ENCODE measurements around the gene MDFI. TPM values are rescaled to one million over a fixed set of nuclear protein-coding genes. Genes with fewer than 3 reads are reported as not detected.

The MDFI gene
- total and polyA plus RNA-seq, 2 donors: 6.2 to 7.8 TPM

DNA sequence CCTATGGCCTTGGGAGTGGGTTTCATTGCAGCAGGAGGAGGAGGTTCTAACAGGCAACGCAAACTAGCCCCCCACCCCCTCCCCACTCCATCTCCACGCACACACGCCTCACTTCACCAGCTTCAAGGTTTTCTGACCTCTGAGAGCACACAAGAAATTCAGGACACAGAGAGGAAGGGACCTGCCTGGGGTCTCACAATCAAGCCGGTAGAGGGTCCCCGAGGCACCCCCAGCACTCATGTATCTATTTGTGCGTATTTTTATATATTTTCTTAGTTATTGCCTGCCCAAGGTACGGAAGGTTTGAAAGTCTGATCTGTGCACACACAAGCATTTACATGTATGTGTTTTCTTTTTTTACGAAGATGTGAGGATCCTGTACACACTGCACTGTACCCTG lies 16.9 kb downstream of the MDFI start:
- DNase-seq (ENCODE audit: low read depth in 6 of 9, low spot score in 9 of 9): no peak
- no peaks in the 10 kb centered on the region for H3K9me3 ChIP-seq (ENCODE audit: control insufficient read depth in 2 of 2, insufficient read depth in 1 of 2, low read length in 1 of 2)
- H3K27ac ChIP-seq (ENCODE audit: low read depth in 1 of 2, low read length in 1 of 2): no peak overlapping the region
- no peaks in the 10 kb centered on the region for H3K36me3 ChIP-seq (ENCODE audit: control insufficient read depth in 2 of 2, insufficient read depth in 2 of 2, low read length in 1 of 2)
- H3K4me3 ChIP-seq (ENCODE audit: low read length in 2 of 2): no peak overlapping the region
- H3K27me3 ChIP-seq (ENCODE audit: control insufficient read depth in 2 of 2, insufficient read depth in 1 of 2, low read length in 1 of 2): peaks cover 0 to 8% of the 10 kb centered on the region in 2 donors
- H3K4me1 ChIP-seq (ENCODE audit: control insufficient read depth in 2 of 2, insufficient read depth in 2 of 2, low read length in 2 of 2): peaks cover 0 to 13% of the 10 kb centered on the region in 2 donors
- WGBS: 94% methylated on average over 8 of the region's 8 CpGs

DNA sequence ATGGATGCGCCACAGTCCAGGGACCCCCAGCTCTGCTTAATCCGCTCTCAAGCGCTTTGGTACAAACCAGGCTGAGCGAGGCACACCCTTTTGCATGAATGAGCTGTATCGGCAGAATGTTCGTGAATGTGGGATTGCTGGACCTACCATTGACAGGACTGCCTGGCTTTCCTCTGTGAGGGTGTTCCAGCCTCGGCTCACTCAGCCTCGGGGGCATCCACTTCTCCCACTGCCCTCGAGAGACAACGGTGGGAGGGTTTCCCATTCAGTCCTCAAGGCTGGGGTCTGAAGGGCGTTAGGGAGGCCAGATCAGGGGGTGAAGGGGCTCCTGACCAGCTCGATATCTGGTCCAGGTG lies 17.4 kb downstream of the MDFI start:
- no peak for DNase-seq (ENCODE audit: low read depth in 6 of 9, low spot score in 9 of 9)
- no peak overlapping the region for H3K27ac ChIP-seq (ENCODE audit: low read depth in 1 of 2, low read length in 1 of 2)
- no peak overlapping the region for H3K4me3 ChIP-seq (ENCODE audit: low read length in 2 of 2)
- peaks cover 0 to 13% of the 10 kb centered on the region in 2 donors for H3K4me1 ChIP-seq (ENCODE audit: control insufficient read depth in 2 of 2, insufficient read depth in 2 of 2, low read length in 2 of 2)
- H3K27me3 ChIP-seq (ENCODE audit: control insufficient read depth in 2 of 2, insufficient read depth in 1 of 2, low read length in 1 of 2): peaks cover 0 to 9% of the 10 kb centered on the region in 2 donors
- H3K9me3 ChIP-seq (ENCODE audit: control insufficient read depth in 2 of 2, insufficient read depth in 1 of 2, low read length in 1 of 2): no peaks in the 10 kb centered on the region
- no peaks in the 10 kb centered on the region for H3K36me3 ChIP-seq (ENCODE audit: control insufficient read depth in 2 of 2, insufficient read depth in 2 of 2, low read length in 1 of 2)
- WGBS: 61% methylated on average over 12 of the region's 12 CpGs

- Histone ChIP-seq H3K27ac (ENCODE audit: low read depth in 1 of 2, low read length in 1 of 2) (no peak overlapping the region), H3K36me3 (ENCODE audit: control insufficient read depth in 2 of 2, insufficient read depth in 2 of 2, low read length in 1 of 2) (no peaks in the 10 kb centered on the region), H3K4me1 (ENCODE audit: control insufficient read depth in 2 of 2, insufficient read depth in 2 of 2, low read length in 2 of 2) (peaks cover 0 to 13% of the 10 kb centered on the region in 2 donors), H3K27me3 (ENCODE audit: control insufficient read depth in 2 of 2, insufficient read depth in 1 of 2, low read length in 1 of 2) (peaks cover 0 to 9% of the 10 kb centered on the region in 2 donors), H3K9me3 (ENCODE audit: control insufficient read depth in 2 of 2, insufficient read depth in 1 of 2, low read length in 1 of 2) (no peaks in the 10 kb centered on the region), H3K4me3 (ENCODE audit: low read length in 2 of 2) (no peak overlapping the region)
- WGBS: 63% methylated on average over 14 of the region's 14 CpGs
- DNase-seq (ENCODE audit: low read depth in 6 of 9, low spot score in 9 of 9): no peak
Measured at GRCh38 chr6:41656002-41656691, 17.9 kb downstream of the MDFI start.

GRCh38 chr6:41657131-41658094 lies 19.1 kb downstream of the MDFI start:
- H3K4me3 ChIP-seq (ENCODE audit: low read length in 2 of 2): no peak overlapping the region
- no peaks in the 10 kb centered on the region for H3K9me3 ChIP-seq (ENCODE audit: control insufficient read depth in 2 of 2, insufficient read depth in 1 of 2, low read length in 1 of 2)
- peaks cover 0 to 13% of the 10 kb centered on the region in 2 donors for H3K4me1 ChIP-seq (ENCODE audit: control insufficient read depth in 2 of 2, insufficient read depth in 2 of 2, low read length in 2 of 2)
- no peak overlapping the region for H3K27ac ChIP-seq (ENCODE audit: low read depth in 1 of 2, low read length in 1 of 2)
- WGBS: 95% methylated on average over 23 of the region's 23 CpGs
- no peaks in the 10 kb centered on the region for H3K36me3 ChIP-seq (ENCODE audit: control insufficient read depth in 2 of 2, insufficient read depth in 2 of 2, low read length in 1 of 2)
- DNase-seq (ENCODE audit: low read depth in 6 of 9, low spot score in 9 of 9): no peak
- H3K27me3 ChIP-seq (ENCODE audit: control insufficient read depth in 2 of 2, insufficient read depth in 1 of 2, low read length in 1 of 2): peaks cover 0 to 9% of the 10 kb centered on the region in 2 donors

- DNase-seq (ENCODE audit: low read depth in 6 of 9, low spot score in 9 of 9): no peak
- no peak overlapping the region for H3K4me3 ChIP-seq (ENCODE audit: low read length in 2 of 2)
- 95% methylated on average over 13 of the region's 13 CpGs for WGBS
- H3K36me3 ChIP-seq (ENCODE audit: control insufficient read depth in 2 of 2, insufficient read depth in 2 of 2, low read length in 1 of 2): no peaks in the 10 kb centered on the region
- peaks cover 0 to 14% of the 10 kb centered on the region in 2 donors for H3K27me3 ChIP-seq (ENCODE audit: control insufficient read depth in 2 of 2, insufficient read depth in 1 of 2, low read length in 1 of 2)
- H3K27ac ChIP-seq (ENCODE audit: low read depth in 1 of 2, low read length in 1 of 2): no peak overlapping the region
- peaks cover 0 to 13% of the 10 kb centered on the region in 2 donors for H3K4me1 ChIP-seq (ENCODE audit: control insufficient read depth in 2 of 2, insufficient read depth in 2 of 2, low read length in 2 of 2)
- no peaks in the 10 kb centered on the region for H3K9me3 ChIP-seq (ENCODE audit: control insufficient read depth in 2 of 2, insufficient read depth in 1 of 2, low read length in 1 of 2)
Measured at GRCh38 chr6:41658636-41659035, 20.4 kb downstream of the MDFI start.

GRCh38 chr6:41659935-41660334 lies 21.7 kb downstream of the MDFI start:
- peaks cover 0 to 13% of the 10 kb centered on the region in 2 donors for H3K27me3 ChIP-seq (ENCODE audit: control insufficient read depth in 2 of 2, insufficient read depth in 1 of 2, low read length in 1 of 2)
- H3K36me3 ChIP-seq (ENCODE audit: control insufficient read depth in 2 of 2, insufficient read depth in 2 of 2, low read length in 1 of 2): no peaks in the 10 kb centered on the region
- WGBS: 44% methylated on average over 7 of the region's 7 CpGs
- DNase-seq (ENCODE audit: low read depth in 6 of 9, low spot score in 9 of 9): no peak
- H3K9me3 ChIP-seq (ENCODE audit: control insufficient read depth in 2 of 2, insufficient read depth in 1 of 2, low read length in 1 of 2): no peaks in the 10 kb centered on the region
- H3K4me1 ChIP-seq (ENCODE audit: control insufficient read depth in 2 of 2, insufficient read depth in 2 of 2, low read length in 2 of 2): peaks cover 0 to 13% of the 10 kb centered on the region in 2 donors
- no peak overlapping the region for H3K4me3 ChIP-seq (ENCODE audit: low read length in 2 of 2)
- no peak overlapping the region for H3K27ac ChIP-seq (ENCODE audit: low read depth in 1 of 2, low read length in 1 of 2)

- H3K27me3 ChIP-seq (ENCODE audit: control insufficient read depth in 2 of 2, insufficient read depth in 1 of 2, low read length in 1 of 2): peaks cover 0 to 11% of the 10 kb centered on the region in 2 donors
- whole genome bisulfite sequencing: 94% methylated on average over 5 of the region's 5 CpGs
- H3K4me1 ChIP-seq (ENCODE audit: control insufficient read depth in 2 of 2, insufficient read depth in 2 of 2, low read length in 2 of 2): no peaks in the 10 kb centered on the region
- H3K27ac ChIP-seq (ENCODE audit: low read depth in 1 of 2, low read length in 1 of 2): no peak overlapping the region
- H3K36me3 ChIP-seq (ENCODE audit: control insufficient read depth in 2 of 2, insufficient read depth in 2 of 2, low read length in 1 of 2): no peaks in the 10 kb centered on the region
- H3K9me3 ChIP-seq (ENCODE audit: control insufficient read depth in 2 of 2, insufficient read depth in 1 of 2, low read length in 1 of 2): no peaks in the 10 kb centered on the region
- H3K4me3 ChIP-seq (ENCODE audit: low read length in 2 of 2): no peak overlapping the region
- no peak for DNase-seq (ENCODE audit: low read depth in 6 of 9, low spot score in 9 of 9)
Measured at GRCh38 chr6:41663568-41663967, 25.3 kb downstream of the MDFI start.

DNA sequence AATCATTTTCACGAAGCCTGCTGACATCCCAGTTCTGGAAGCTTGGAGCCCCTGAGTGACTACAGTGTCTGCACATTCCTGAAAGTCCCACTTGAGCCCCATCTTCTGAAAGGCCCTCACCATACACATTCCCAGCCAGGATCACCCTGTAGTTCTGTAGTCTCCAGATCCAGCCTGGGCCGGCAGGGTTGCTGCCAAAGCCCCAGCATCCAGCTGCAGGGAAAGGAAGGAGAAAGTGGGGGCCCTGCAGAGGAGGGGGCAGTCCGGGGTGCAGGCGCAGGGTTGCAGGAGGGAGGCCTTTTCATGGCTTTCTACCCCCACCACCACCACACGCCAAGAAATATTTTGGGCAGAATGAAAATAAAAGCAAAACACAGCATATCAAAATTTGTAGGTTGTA lies 26.0 kb downstream of the MDFI start:
- Histone ChIP-seq H3K27me3 (ENCODE audit: control insufficient read depth in 2 of 2, insufficient read depth in 1 of 2, low read length in 1 of 2) (peaks cover 0 to 11% of the 10 kb centered on the region in 2 donors), H3K4me3 (ENCODE audit: low read length in 2 of 2) (no peak overlapping the region), H3K9me3 (ENCODE audit: control insufficient read depth in 2 of 2, insufficient read depth in 1 of 2, low read length in 1 of 2) (no peaks in the 10 kb centered on the region), H3K36me3 (ENCODE audit: control insufficient read depth in 2 of 2, insufficient read depth in 2 of 2, low read length in 1 of 2) (no peaks in the 10 kb centered on the region), H3K4me1 (ENCODE audit: control insufficient read depth in 2 of 2, insufficient read depth in 2 of 2, low read length in 2 of 2) (no peaks in the 10 kb centered on the region), H3K27ac (ENCODE audit: low read depth in 1 of 2, low read length in 1 of 2) (no peak overlapping the region)
- DNase-seq (ENCODE audit: low read depth in 6 of 9, low spot score in 9 of 9): no peak
- WGBS: 93% methylated on average over 5 of the region's 5 CpGs

DNA sequence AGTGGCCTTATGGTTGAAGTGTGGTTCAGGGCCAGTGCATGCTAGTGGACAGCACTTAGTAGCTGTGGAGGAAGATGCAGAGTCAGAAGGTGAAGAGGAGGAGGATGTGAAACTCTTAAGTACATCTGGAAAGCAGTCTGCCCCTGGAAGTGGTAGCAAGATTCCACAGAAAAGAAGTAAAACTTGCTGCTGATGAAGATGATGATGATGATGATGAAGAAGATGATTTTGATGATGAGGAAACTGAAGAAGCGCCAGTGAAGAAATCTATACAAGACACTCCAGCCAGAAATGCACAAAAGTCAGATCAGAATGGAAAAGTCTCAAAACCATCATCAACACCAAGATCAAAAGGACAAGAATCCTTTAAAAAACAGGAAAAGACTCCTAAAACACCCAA lies 28.9 kb downstream of the MDFI start:
- Histone ChIP-seq H3K4me3 (ENCODE audit: low read length in 2 of 2) (no peak overlapping the region), H3K9me3 (ENCODE audit: control insufficient read depth in 2 of 2, insufficient read depth in 1 of 2, low read length in 1 of 2) (no peaks in the 10 kb centered on the region), H3K27ac (ENCODE audit: low read depth in 1 of 2, low read length in 1 of 2) (no peak overlapping the region), H3K36me3 (ENCODE audit: control insufficient read depth in 2 of 2, insufficient read depth in 2 of 2, low read length in 1 of 2) (no peaks in the 10 kb centered on the region), H3K4me1 (ENCODE audit: control insufficient read depth in 2 of 2, insufficient read depth in 2 of 2, low read length in 2 of 2) (no peaks in the 10 kb centered on the region), H3K27me3 (ENCODE audit: control insufficient read depth in 2 of 2, insufficient read depth in 1 of 2, low read length in 1 of 2) (peaks cover 0 to 10% of the 10 kb centered on the region in 2 donors)
- DNase-seq (ENCODE audit: low read depth in 6 of 9, low spot score in 9 of 9): no peak
- WGBS: 98% methylated on average over 1 of the region's 1 CpG
